ENCODE results near the gene CITED4. TPM values are rescaled to one million over a fixed set of nuclear protein-coding genes. Genes with fewer than 3 reads are reported as not detected.
A peak's percentile ranks its signal among the peaks of the same experiment; 100 is the strongest.

CITED4 gene
- total and polyA plus RNA-seq, 2 experiments from 2014 or later, result 98.6 to 180 TPM

DNA sequence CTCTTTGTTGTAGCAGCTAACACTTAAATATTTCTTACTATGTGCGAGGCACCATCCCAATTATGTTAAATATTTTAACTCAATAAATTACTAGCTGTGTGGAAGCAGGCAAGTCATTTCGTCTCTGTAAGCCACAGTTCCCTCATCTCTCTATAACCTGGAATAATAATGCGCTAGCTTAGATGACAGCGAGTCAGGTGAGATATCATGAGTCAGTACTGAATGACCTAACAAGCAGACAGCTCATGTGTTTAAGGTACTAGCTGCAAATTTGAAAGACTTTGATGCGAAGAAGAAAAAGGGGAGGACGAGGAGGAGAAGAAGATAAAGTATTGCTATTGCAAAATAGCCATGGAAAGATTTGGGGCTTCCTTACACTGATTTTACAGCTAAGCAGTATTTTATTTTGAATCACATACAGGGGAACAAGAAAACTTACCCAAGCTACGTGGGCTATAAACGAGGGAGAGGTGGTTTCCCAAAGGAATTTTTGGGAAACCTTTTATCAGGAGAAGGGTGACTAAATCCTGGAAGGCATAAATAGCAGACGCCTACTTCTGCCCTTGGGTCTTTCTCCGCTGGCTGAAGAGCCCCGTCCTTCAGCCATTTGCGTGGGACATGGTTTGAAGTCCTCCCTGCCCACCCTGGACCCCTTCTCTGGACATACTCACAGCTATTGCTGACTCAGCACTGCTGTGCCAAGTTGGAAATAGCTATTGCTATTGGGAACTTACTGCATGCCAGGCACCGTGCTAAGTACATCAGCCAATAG is 8.9 kb downstream of the CITED4 start:
- Histone ChIP-seq H3K36me3 (no peaks in the 10 kb centered on the region), H3K27ac (no peak overlapping the region), H3K4me3 (no peak overlapping the region), H3K9me3 (ENCODE audit: low read depth) (no peaks in the 10 kb centered on the region), H3K27me3 (no peaks in the 10 kb centered on the region), H3K4me1 (ENCODE audit: low read depth) (no peaks in the 10 kb centered on the region)
- no peak for TF ChIP-seq CTCF (IDR thresholded peaks at IDR 0.05; ENCODE audit: low read depth, low read length)
- no peak for DNase-seq (ENCODE audit: low read depth in 1 of 2, low spot score in 1 of 2)

- no peaks in the 10 kb centered on the region for H3K36me3 ChIP-seq
- H3K4me3 ChIP-seq, result no peak overlapping the region
- no peak for DNase-seq (ENCODE audit: low read depth in 1 of 2, low spot score in 1 of 2)
- H3K27me3 ChIP-seq, result no peaks in the 10 kb centered on the region
- no peak overlapping the region for H3K27ac ChIP-seq
- H3K4me1 ChIP-seq (ENCODE audit: low read depth), result no peaks in the 10 kb centered on the region
- H3K9me3 ChIP-seq (ENCODE audit: low read depth), result no peaks in the 10 kb centered on the region
- TF ChIP-seq CTCF (IDR thresholded peaks at IDR 0.05; ENCODE audit: low read depth, low read length), result no peak
These were observed 10.5 kb downstream of the CITED4 start for GRCh38 chr1:40851643-40852042.

DNA sequence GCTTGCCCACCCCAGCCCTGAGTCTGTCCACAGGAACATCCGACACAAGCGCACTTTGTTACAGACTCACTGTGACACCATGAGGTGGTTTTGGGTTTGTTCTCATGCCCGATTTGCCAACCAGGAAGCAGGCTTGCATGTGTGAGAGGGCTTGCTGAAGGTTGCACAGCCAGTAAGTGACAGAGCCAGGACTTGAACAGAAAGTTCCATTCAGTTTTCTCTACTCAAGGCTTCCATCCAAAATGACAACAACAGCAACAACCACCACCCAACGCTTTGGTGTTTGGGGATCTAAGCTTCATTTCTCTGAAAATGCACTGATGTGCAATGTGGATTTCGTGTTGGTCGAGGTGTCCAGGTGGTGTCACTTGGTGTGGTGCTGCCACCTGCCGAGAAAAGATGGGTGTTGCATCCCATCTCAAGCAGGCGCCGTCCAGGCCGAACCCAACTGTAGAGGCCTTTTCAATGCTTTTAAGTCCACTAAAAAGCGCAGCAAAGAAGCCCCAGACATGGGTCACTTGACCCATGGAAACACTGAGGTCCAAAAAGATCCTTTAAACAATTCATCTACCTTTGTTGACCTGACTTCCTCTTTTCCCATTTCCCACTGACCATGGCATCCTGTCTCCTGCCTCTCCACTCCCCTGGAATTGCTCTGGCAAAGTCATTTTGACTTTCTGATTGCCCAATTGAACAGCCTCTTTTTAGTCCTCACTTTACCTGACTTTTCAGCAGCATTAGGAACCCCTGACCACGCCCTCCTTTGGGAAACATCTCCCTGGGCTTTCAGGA is 12.2 kb downstream of the CITED4 start:
- Histone ChIP-seq H3K27ac (no peak overlapping the region), H3K36me3 (no peaks in the 10 kb centered on the region), H3K9me3 (ENCODE audit: low read depth) (no peaks in the 10 kb centered on the region), H3K27me3 (no peaks in the 10 kb centered on the region), H3K4me1 (ENCODE audit: low read depth) (no peaks in the 10 kb centered on the region), H3K4me3 (no peak overlapping the region)
- peak; percentile 85 for TF ChIP-seq CTCF (IDR thresholded peaks at IDR 0.05; ENCODE audit: low read depth, low read length)
- peak; percentile 67 to 71 for DNase-seq (ENCODE audit: low read depth in 1 of 2, low spot score in 1 of 2)

DNA sequence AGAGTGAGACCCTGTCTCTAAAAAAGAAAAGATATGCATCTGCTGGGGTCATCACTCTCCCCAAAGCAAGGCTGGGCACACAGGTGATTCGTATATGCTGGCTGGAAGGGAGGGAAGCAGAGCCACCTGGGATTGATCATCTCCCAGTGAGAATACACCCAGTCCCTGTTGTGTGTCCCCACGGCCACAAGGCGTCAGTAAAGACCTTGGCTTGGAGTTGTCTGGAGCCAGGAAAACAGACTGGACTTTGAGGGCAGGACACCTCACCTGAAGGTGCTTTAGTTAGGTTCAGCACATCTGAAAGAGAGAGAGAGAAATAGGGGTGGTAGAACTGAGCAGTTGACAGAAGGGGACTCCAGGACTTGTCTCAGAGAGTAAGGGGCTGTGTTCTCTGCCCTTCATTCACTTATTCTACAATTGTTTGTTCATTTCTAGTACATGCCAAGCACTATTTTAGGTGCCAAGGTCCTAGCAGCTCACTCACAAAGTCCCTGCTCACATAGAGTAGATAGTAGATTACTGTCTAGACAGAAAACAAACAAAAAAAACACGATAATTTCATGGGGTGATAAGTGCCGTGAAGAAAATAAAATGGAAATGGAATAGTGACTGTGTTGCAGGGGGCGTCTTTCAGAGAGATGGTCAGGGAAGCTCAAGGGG is 13.5 kb downstream of the CITED4 start:
- DNase-seq (ENCODE audit: low read depth in 1 of 2, low spot score in 1 of 2), result peak; percentile 75 to 80
- no peak overlapping the region for H3K4me3 ChIP-seq
- TF ChIP-seq CTCF (IDR thresholded peaks at IDR 0.05; ENCODE audit: low read depth, low read length), result peak; percentile 97
- no peaks in the 10 kb centered on the region for H3K36me3 ChIP-seq
- H3K9me3 ChIP-seq (ENCODE audit: low read depth), result no peaks in the 10 kb centered on the region
- H3K27me3 ChIP-seq, result no peaks in the 10 kb centered on the region
- no peaks in the 10 kb centered on the region for H3K4me1 ChIP-seq (ENCODE audit: low read depth)
- no peak overlapping the region for H3K27ac ChIP-seq

GRCh38 chr1:40847023-40847745 is 15.0 kb downstream of the CITED4 start:
- TF ChIP-seq CTCF (IDR thresholded peaks at IDR 0.05; ENCODE audit: low read depth, low read length), result no peak
- no peaks in the 10 kb centered on the region for H3K9me3 ChIP-seq (ENCODE audit: low read depth)
- H3K27ac ChIP-seq, result no peak overlapping the region
- H3K36me3 ChIP-seq, result no peaks in the 10 kb centered on the region
- no peaks in the 10 kb centered on the region for H3K4me1 ChIP-seq (ENCODE audit: low read depth)
- H3K4me3 ChIP-seq, result no peak overlapping the region
- DNase-seq (ENCODE audit: low read depth in 1 of 2, low spot score in 1 of 2), result no peak
- no peaks in the 10 kb centered on the region for H3K27me3 ChIP-seq
